ENCODE data around the gene SEC22A.
"Not testable (repeated sequence)": the region's sequence is repeated elsewhere in the genome, so short reads cannot be mapped to it uniquely, and the experiment has no call there.

Gene SEC22A

DNA sequence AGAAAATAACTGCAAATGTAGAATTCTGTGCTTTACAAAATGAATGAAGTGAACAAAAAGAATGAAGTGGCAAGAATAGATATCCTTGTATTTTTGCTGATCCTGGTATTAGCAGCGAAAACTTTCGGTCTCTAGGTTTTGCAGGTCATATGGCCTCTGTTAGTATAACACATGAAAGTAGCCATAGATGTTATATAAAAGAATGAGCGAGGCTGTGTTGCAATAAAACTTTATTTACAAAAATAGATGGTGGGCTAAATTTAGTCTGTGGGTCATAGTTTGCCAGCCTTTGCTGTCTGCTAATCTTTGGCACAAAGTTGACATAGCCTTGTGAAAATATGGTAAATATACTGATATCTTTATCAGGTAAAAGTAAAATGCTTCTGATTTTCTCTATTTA is 35.2 kb downstream of the SEC22A start:
- no peak for DNase-seq (ENCODE audit: low read depth)
- no peak overlapping the region for H3K4me3 ChIP-seq (ENCODE audit: control insufficient read depth, low read depth, low read length)
- TF ChIP-seq, protein P1, sequence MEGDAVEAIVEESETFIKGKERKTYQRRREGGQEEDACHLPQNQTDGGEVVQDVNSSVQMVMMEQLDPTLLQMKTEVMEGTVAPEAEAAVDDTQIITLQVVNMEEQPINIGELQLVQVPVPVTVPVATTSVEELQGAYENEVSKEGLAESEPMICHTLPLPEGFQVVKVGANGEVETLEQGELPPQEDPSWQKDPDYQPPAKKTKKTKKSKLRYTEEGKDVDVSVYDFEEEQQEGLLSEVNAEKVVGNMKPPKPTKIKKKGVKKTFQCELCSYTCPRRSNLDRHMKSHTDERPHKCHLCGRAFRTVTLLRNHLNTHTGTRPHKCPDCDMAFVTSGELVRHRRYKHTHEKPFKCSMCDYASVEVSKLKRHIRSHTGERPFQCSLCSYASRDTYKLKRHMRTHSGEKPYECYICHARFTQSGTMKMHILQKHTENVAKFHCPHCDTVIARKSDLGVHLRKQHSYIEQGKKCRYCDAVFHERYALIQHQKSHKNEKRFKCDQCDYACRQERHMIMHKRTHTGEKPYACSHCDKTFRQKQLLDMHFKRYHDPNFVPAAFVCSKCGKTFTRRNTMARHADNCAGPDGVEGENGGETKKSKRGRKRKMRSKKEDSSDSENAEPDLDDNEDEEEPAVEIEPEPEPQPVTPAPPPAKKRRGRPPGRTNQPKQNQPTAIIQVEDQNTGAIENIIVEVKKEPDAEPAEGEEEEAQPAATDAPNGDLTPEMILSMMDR (conservative IDR thresholded peaks at IDR 0.05; ENCODE audit: control insufficient read depth, insufficient read depth, low read depth, low read length): no peak

DNA sequence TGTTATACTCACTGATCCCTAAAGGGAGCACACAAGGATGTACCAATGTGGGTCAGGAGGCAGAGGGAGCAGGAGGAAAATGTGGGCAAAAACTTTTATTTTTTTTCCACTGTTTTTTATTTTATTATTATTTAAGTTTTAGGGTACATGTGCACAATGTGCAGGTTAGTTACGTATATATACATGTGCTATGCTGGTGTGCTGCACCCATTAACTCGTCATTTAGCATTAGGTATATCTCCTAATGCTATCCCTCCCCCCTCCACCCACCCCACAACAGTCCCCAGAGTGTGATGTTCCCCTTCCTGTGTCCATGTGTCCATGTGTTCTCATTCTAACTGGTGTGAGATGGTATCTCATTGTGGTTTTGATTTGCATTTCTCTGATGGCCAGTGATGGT is 37.4 kb downstream of the SEC22A start:
- not testable (repeated sequence) for DNase-seq (ENCODE audit: low read depth); H3K4me3 ChIP-seq (ENCODE audit: control insufficient read depth, low read depth, low read length)

DNA sequence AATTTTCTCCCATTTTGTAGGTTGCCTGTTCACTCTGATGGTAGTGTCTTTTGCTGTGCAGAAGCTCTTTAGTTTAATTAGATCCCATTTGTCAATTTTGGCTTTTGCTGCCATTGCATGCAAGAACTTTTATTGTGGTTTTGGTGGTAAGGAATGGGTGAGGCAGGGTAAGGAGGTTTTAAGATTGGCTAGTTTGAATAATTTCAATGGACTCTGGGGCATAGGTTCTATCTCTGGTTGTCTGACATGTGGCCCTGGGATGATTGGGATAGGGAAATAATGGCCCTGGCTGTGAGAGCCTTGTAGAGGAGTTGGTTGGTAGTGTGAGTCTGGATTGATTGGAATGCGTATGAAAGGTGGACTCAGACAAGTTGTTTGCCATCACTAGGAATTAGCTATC is 38.0 kb downstream of the SEC22A start:
- no peak overlapping the region for H3K4me3 ChIP-seq (ENCODE audit: control insufficient read depth, low read depth, low read length)
- TF ChIP-seq, protein P1 (conservative IDR thresholded peaks at IDR 0.05; ENCODE audit: control insufficient read depth, insufficient read depth, low read depth, low read length): no peak
- no peak for DNase-seq (ENCODE audit: low read depth)

DNA sequence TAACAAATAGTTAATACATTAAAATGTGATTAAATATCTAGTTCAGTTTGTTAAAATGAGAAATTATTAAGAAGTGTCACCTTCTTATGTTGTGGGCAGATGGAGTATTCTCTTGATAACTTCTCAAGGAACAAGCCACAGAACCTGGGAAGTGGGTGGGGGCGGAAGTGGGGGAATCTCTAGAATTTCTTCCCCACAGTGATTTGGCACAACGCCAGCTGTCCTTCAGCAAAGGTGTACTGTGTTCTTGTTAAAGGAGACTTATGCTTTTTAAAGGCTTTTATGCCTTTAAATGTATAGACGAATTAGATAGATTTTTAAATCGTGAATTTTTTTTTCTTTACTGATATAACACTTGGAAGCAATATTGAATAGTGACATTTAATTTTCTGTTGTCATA is 42.4 kb downstream of the SEC22A start:
- TF ChIP-seq, protein P1 (conservative IDR thresholded peaks at IDR 0.05; ENCODE audit: control insufficient read depth, insufficient read depth, low read depth, low read length): no peak
- no peak for DNase-seq (ENCODE audit: low read depth)
- no peak overlapping the region for H3K4me3 ChIP-seq (ENCODE audit: control insufficient read depth, low read depth, low read length)

DNA sequence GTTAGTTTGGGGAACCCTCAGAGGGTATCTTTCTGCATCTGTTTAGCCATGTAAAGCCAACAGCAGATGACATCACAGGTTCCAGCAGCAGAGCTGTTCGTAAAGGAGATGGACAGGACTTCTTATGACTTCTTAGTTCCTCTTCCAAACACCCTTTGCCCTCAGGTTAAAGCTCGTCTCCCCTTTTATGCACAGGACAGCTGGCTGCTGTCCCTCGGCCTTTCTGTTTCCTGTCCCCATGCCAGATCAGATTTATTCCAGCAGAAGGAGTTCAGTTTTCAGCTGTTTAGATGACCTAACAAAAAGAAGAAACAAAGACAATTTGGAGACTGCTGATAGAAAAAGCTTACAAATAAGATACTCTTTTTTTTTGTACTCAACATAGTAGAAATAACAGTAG is 45.1 kb downstream of the SEC22A start:
- TF ChIP-seq, protein P1 (conservative IDR thresholded peaks at IDR 0.05; ENCODE audit: control insufficient read depth, insufficient read depth, low read depth, low read length): no peak
- no peak for DNase-seq (ENCODE audit: low read depth)
- H3K4me3 ChIP-seq (ENCODE audit: control insufficient read depth, low read depth, low read length): no peak overlapping the region

DNA sequence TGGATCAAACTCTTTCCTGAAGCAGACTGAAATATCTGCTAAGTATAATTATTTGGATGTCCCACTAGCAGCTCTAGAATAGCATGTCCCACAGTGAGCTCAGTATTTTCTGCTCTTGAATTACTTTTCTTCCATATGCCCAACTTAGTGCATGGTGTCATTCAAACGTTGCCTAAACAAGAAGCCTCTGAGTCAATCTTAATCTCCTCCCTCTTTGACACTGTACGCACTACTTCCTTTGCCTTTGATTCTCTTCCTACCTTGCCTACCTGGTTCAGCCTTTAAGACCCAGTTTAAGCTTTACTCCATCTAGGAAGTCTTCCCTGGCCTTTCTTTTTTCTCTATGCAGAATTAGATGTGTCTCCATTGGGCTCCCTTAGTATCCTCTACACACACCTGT is 54.5 kb downstream of the SEC22A start:
- H3K4me3 ChIP-seq (ENCODE audit: control insufficient read depth, low read depth, low read length): no peak overlapping the region
- TF ChIP-seq, protein P1 (conservative IDR thresholded peaks at IDR 0.05; ENCODE audit: control insufficient read depth, insufficient read depth, low read depth, low read length): no peak
- DNase-seq (ENCODE audit: low read depth): no peak

DNA sequence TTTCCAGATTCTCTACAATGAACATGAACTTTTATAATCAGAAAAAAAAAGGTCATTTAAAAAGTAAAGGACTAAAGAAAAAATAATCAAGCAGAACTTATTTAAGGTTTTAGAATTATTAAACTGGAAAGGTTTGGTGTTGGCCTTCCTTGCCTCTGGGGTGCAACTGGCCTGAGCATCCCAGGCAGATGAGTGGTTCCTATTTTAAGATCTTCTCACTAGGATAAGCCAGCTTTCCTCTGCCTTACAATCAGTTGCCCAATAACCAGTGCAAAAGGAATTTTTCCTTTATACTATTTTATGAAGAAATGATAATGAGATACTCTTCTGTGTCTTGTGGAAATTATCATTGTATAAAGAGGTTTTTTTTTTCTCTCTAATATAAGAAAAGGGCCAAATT is 56.6 kb downstream of the SEC22A start:
- no peak overlapping the region for H3K4me3 ChIP-seq (ENCODE audit: control insufficient read depth, low read depth, low read length)
- no peak for DNase-seq (ENCODE audit: low read depth)
- TF ChIP-seq, protein P1 (conservative IDR thresholded peaks at IDR 0.05; ENCODE audit: control insufficient read depth, insufficient read depth, low read depth, low read length): no peak
